ENCODE data around the gene COX20.

COX20 gene

GRCh38 chr1:244837597-244838258 is 2.3 kb downstream of the COX20 start:
- Mint-ChIP-seq H3K27ac (peak overlapping the region; percentile 86), H3K9me3 (no peaks in the 10 kb centered on the region), H3K27me3 (no peaks in the 10 kb centered on the region), H3K36me3 (ENCODE audit: low read depth) (peaks cover 67% of the 10 kb centered on the region), H3K4me1 (ENCODE audit: low read depth) (peaks cover 74% of the 10 kb centered on the region), H3K4me3 (peak overlapping the region; percentile 99)

- no peaks in the 10 kb centered on the region for H3K27me3 Mint-ChIP-seq
- H3K36me3 Mint-ChIP-seq (ENCODE audit: low read depth) = peaks cover 84% of the 10 kb centered on the region
- peak overlapping the region; percentile 37 for H3K4me3 Mint-ChIP-seq
- peaks cover 77% of the 10 kb centered on the region for H3K4me1 Mint-ChIP-seq (ENCODE audit: low read depth)
- H3K27ac Mint-ChIP-seq = no peak overlapping the region
- H3K9me3 Mint-ChIP-seq = no peaks in the 10 kb centered on the region
These were observed 4.2 kb downstream of the COX20 start for GRCh38 chr1:244839656-244840055.

- Mint-ChIP-seq H3K9me3 (no peaks in the 10 kb centered on the region), H3K27me3 (no peaks in the 10 kb centered on the region), H3K4me1 (ENCODE audit: low read depth) (peaks cover 83% of the 10 kb centered on the region), H3K27ac (peak overlapping the region; percentile 59), H3K36me3 (ENCODE audit: low read depth) (peaks cover 91% of the 10 kb centered on the region), H3K4me3 (peak overlapping the region; percentile 62)
These were observed 4.8 kb downstream of the COX20 start for GRCh38 chr1:244840219-244840794.

- H3K9me3 Mint-ChIP-seq = no peaks in the 10 kb centered on the region
- peak overlapping the region; percentile 59 for H3K27ac Mint-ChIP-seq
- H3K27me3 Mint-ChIP-seq = no peaks in the 10 kb centered on the region
- H3K36me3 Mint-ChIP-seq (ENCODE audit: low read depth) = peaks cover 95% of the 10 kb centered on the region
- H3K4me1 Mint-ChIP-seq (ENCODE audit: low read depth) = peaks cover 88% of the 10 kb centered on the region
- peak overlapping the region; percentile 5 for H3K4me3 Mint-ChIP-seq
These were observed 5.9 kb downstream of the COX20 start for GRCh38 chr1:244841273-244841927.

GRCh38 chr1:244843148-244843978 is 7.9 kb downstream of the COX20 start:
- H3K27ac Mint-ChIP-seq = no peak overlapping the region
- peaks cover 97% of the 10 kb centered on the region for H3K36me3 Mint-ChIP-seq (ENCODE audit: low read depth)
- H3K9me3 Mint-ChIP-seq = no peaks in the 10 kb centered on the region
- H3K27me3 Mint-ChIP-seq = no peaks in the 10 kb centered on the region
- H3K4me1 Mint-ChIP-seq (ENCODE audit: low read depth) = peaks cover 86% of the 10 kb centered on the region
- H3K4me3 Mint-ChIP-seq = no peak overlapping the region

GRCh38 chr1:244844155-244845121 is 9.0 kb downstream of the COX20 start:
- H3K36me3 Mint-ChIP-seq (ENCODE audit: low read depth) = peaks cover 97% of the 10 kb centered on the region
- H3K9me3 Mint-ChIP-seq = no peaks in the 10 kb centered on the region

GRCh38 chr1:244846653-244847052 is 11.2 kb downstream of the COX20 start:
- Mint-ChIP-seq H3K27ac (peak overlapping the region; percentile 46), H3K4me1 (ENCODE audit: low read depth) (peaks cover 76% of the 10 kb centered on the region)

More at GRCh38 chr1:244844155-244845121, 9.0 kb downstream of the COX20 start:
- Mint-ChIP-seq H3K27ac (peak overlapping the region; percentile 76), H3K27me3 (no peaks in the 10 kb centered on the region), H3K4me3 (no peak overlapping the region), H3K4me1 (ENCODE audit: low read depth) (peaks cover 84% of the 10 kb centered on the region)

GRCh38 chr1:244849189-244849866 is 13.9 kb downstream of the COX20 start:
- Mint-ChIP-seq H3K27ac (peak overlapping the region; percentile 74), H3K27me3 (no peaks in the 10 kb centered on the region)

More at GRCh38 chr1:244846653-244847052, 11.2 kb downstream of the COX20 start:
- H3K27me3 Mint-ChIP-seq = no peaks in the 10 kb centered on the region
- no peaks in the 10 kb centered on the region for H3K9me3 Mint-ChIP-seq
- peaks cover 98% of the 10 kb centered on the region for H3K36me3 Mint-ChIP-seq (ENCODE audit: low read depth)
- no peak overlapping the region for H3K4me3 Mint-ChIP-seq

GRCh38 chr1:244850099-244850852 is 14.8 kb downstream of the COX20 start:
- Mint-ChIP-seq H3K4me1 (ENCODE audit: low read depth) (peaks cover 78% of the 10 kb centered on the region), H3K27me3 (no peaks in the 10 kb centered on the region), H3K4me3 (no peak overlapping the region), H3K9me3 (no peaks in the 10 kb centered on the region), H3K27ac (peak overlapping the region; percentile 45), H3K36me3 (ENCODE audit: low read depth) (peaks cover 95% of the 10 kb centered on the region)

More at GRCh38 chr1:244849189-244849866, 13.9 kb downstream of the COX20 start:
- Mint-ChIP-seq H3K36me3 (ENCODE audit: low read depth) (peaks cover 95% of the 10 kb centered on the region), H3K4me1 (ENCODE audit: low read depth) (peaks cover 78% of the 10 kb centered on the region), H3K9me3 (no peaks in the 10 kb centered on the region), H3K4me3 (no peak overlapping the region)

- Mint-ChIP-seq H3K9me3 (no peaks in the 10 kb centered on the region), H3K4me3 (peak overlapping the region; percentile 33), H3K27me3 (no peaks in the 10 kb centered on the region), H3K36me3 (ENCODE audit: low read depth) (peaks cover 95% of the 10 kb centered on the region), H3K4me1 (ENCODE audit: low read depth) (peaks cover 78% of the 10 kb centered on the region), H3K27ac (no peak overlapping the region)
These were observed 15.4 kb downstream of the COX20 start for GRCh38 chr1:244850896-244851295.

GRCh38 chr1:244851546-244852231 is 16.2 kb downstream of the COX20 start:
- Mint-ChIP-seq H3K9me3 (no peaks in the 10 kb centered on the region), H3K27ac (peak overlapping the region; percentile 10), H3K27me3 (no peaks in the 10 kb centered on the region), H3K4me1 (ENCODE audit: low read depth) (peaks cover 78% of the 10 kb centered on the region), H3K36me3 (ENCODE audit: low read depth) (peaks cover 95% of the 10 kb centered on the region), H3K4me3 (no peak overlapping the region)

- no peak overlapping the region for H3K4me3 Mint-ChIP-seq
- peaks cover 95% of the 10 kb centered on the region for H3K36me3 Mint-ChIP-seq (ENCODE audit: low read depth)
- H3K27ac Mint-ChIP-seq = no peak overlapping the region
- H3K9me3 Mint-ChIP-seq = no peaks in the 10 kb centered on the region
- peaks cover 79% of the 10 kb centered on the region for H3K4me1 Mint-ChIP-seq (ENCODE audit: low read depth)
- H3K27me3 Mint-ChIP-seq = no peaks in the 10 kb centered on the region
These were observed 17.2 kb downstream of the COX20 start for GRCh38 chr1:244852694-244853093.

Data from stimulated activated naive CD8-positive, alpha-beta T cell treated with anti-CD3 and anti-CD28 coated beads, Interleukin-15, Interleukin-2, amounts not matched to agents 100 ng/mL and 50 ng/mL, for 24 hours (primary cell).